Right ventricle myocardium superior (tissue), 1 donor: ENCODE data around the gene LYL1. TPM values are rescaled to one million over a fixed set of nuclear protein-coding genes. Genes with fewer than 3 reads are reported as not detected.
A peak's percentile ranks its signal among the peaks of the same experiment; 100 is the strongest.

Source experiments
- ATAC-seq: fragments of 200-7000 bp; cut with Tn5 transposase; one replicate; pipeline ENCODE4 v1.9.1; 2020; ENCODE audit warnings: mild to moderate bottlenecking; ENCODE audit not compliant: poor library complexity
- DNase-seq: peaks from one replicate; pipeline ENCODE4 v3.0.0-alpha.2; 2020
- intact Hi-C: fragments of 100-400 bp; cut with DNase I; formaldehyde crosslinking; loops from one replicate; pipeline ENCODE4 v1.11.2; 2022
- total RNA-seq: library from RNA; stranded (reverse); fragmentation: NEBNext Ultra II Directional; extraction: Animal tissue kit (Norgen Biotek cat#: 25700); gene quantifications from one replicate; pipeline ENCODE4 v1.2.1, GENCODE V29; 2021
- donor health status: DM: no; HTN: yes; CAD: no; lungs with severe emphysema.

The LYL1 gene
- total RNA-seq, 1 donor from 2014 or later = 7.2 TPM

DNA sequence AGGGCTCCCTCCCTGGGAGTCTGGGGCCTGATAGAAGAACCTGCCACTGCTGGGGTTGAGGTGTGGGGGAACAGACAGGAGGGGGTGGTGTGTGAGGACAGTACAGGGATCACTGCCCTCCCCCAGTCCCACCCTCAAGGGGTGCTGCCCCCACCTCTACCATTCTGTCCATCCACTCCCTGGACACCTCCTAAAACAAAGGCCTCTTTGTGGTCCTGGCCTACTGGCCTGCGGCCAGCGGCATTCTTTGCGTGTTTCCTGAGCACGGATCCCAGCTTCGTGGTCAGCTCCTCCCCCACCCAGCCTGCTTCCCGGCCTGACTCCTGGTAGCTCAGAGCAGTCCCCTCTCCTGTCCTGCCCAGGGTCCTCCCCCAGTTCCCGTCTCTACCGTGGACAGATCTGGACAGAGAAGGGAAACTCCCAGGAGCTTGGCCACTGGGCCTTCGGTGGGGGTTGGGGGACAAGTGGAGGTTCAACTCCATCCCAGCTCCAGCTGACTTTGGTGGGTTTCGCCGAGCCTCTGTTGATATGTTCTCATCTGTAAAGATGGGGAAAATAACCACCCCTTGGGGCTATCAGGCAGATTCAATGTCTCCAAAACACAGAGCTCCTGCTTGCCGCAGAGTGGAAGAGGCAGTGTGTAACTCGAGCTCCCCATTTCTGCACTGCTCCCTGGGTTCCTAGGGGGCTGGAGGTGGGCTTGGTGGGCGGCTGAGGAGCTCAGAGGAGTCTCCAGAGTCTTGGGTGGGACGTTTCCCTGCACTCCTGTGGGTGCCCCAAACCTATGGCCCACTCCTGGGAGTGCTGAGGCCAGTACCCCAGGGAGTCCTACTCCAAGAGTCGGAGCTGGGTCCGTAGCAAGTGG lies 48.7 kb downstream of the LYL1 start:
- DNase-seq (peak; percentile 95), ATAC-seq (peak; percentile 71)
- intact Hi-C loops = no loop called here

DNA sequence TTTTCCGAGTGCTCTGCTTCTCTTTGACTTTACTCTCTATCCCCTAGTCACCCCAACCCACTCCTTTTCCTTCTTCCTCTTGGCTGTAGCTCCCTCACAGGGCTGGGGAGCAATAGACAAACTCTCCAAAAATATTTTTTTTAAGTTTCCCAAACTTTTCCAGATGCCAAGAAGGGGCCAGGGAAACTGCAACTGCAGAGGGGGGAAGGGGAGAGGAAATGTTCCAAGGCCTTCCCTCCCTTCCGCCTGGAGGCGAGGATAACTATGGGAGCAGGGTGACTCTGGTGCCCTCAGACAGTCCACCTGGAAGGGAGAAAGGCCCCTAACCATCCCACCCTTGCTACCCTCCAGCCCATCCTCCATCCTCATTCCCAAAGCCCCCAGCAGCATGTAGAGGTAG lies 49.4 kb downstream of the LYL1 start:
- intact Hi-C loops = no loop called here
- DNase-seq (no peak), ATAC-seq (peak; percentile 6)

DNA sequence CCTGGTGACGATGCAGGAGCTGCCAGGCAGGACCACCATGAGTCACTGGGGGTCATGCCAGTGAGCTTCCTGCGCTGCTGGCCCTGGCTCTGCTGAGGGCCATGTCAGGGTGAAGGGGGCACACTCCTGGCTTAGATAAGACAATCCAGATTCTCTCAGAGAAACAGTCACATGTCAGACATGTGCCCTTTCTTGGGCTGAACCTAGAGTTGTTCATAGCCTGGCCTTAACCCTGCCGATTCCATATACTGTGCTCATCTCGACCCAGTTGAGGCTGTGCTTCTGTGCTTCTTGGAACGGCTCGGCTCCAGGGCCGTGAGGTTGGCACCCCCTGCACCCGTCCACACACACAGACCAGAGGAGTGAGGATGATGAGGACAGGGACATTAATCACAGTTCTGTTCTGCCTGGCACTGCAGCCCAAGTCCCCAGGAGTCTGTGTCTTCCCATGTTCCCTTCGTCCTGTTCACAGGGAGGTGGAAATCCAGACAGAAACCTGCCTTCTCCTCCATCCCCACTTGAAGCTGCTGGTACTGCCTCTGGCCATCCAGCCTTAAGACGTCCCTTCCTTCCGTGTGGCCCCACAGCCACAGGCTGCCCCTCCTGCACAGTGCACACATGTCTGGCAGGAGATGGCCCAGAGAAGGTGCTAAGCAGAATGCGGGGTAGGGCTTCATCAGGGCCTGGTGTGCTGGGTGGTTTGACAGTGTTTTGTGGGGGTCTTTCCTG lies 50.0 kb downstream of the LYL1 start:
- ATAC-seq (no peak), DNase-seq (no peak)
- intact Hi-C loops = no loop called here

DNA sequence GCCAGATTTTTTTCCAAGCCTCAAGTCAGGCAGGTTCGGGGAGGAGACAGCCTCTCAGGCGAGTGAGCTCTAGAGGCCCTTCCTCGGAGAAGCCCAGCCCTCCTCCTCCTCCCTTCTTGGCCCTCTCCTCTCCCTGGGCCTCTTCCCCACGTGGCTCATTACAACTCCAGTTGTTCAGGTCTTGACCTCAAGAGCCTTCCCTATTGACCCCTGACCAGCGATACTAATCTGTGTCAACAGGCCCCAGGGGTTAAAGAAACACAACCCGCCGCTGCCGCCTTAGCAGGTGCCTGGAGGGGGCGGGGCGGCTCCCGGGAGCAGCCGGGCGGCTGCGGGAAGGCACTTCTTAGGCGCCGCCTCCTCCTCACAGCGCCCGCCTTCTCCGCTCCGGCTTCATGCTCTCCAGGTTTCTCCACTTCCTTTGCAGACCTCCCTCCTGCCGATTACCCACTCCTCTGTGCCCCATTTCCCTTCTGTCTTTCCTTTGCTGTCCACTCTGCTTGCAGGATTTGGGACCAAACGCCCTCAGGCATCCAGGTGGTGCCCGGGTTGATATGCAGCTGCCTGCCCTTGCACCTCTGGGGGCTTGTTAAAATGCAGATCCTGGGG lies 51.0 kb downstream of the LYL1 start:
- ATAC-seq (peak; percentile 34), DNase-seq (peak; percentile 75)
- intact Hi-C loops = no loop called here

GRCh38 chr19:13050274-13050673 lies 52.4 kb downstream of the LYL1 start:
- ATAC-seq = no peak
- intact Hi-C loops = no loop called here
- DNase-seq = no peak

Other genes with a start within 250 kb of the LYL1 start
- gene DNASE2, start 221.4 kb downstream of the LYL1 start, total RNA-seq = 16.9 TPM
- not detected for gene KLF1, start 215.7 kb downstream of the LYL1 start, total RNA-seq
- 39.5 TPM for gene GCDH, start 211.7 kb downstream of the LYL1 start, total RNA-seq
- gene SYCE2, start 183.6 kb downstream of the LYL1 start, total RNA-seq = not detected
- gene FARSA, start 169.1 kb downstream of the LYL1 start, total RNA-seq = 34.6 TPM
- gene CALR, start 164.2 kb downstream of the LYL1 start, total RNA-seq = 378 TPM
- 174 TPM for gene RAD23A, start 157.0 kb downstream of the LYL1 start, total RNA-seq
- 31.1 TPM for gene GADD45GIP1, start 145.6 kb downstream of the LYL1 start, total RNA-seq
- gene DAND5, start 133.3 kb downstream of the LYL1 start, total RNA-seq = 9.1 TPM
- 160 TPM for gene NFIX, start 107.4 kb downstream of the LYL1 start, total RNA-seq
- gene TRMT1, start 13.9 kb upstream of the LYL1 start, total RNA-seq = 18.4 TPM
- gene NACC1, start 15.4 kb upstream of the LYL1 start, total RNA-seq = 44.6 TPM
- gene STX10, start 47.5 kb upstream of the LYL1 start, total RNA-seq = 38.2 TPM
- 17.7 TPM for gene IER2, start 47.6 kb upstream of the LYL1 start, total RNA-seq